H1 (cell line): ENCODE results near the gene SNX3. TPM values are rescaled to one million over a fixed set of nuclear protein-coding genes. Genes with fewer than 3 reads are reported as not detected.
A peak's percentile ranks its signal among the peaks of the same experiment; 100 is the strongest.

ENCODE experiments used
- CTCF ChIA-PET: fragments of 300-600 bp; sonication (Branson Sonifier 250); formaldehyde crosslinking; loops from one replicate; lab custom pipeline; 2021; ENCODE audit not compliant: partially characterized antibody; lab: Charles Lee
- POLR2A ChIA-PET: fragments of 300-600 bp; sonication (Branson Sonifier 250); formaldehyde crosslinking; loops from one replicate; lab custom pipeline; 2021; ENCODE audit warnings: inconsistent platforms; ENCODE audit not compliant: partially characterized antibody; lab: Charles Lee
- DNase-seq, 2 experiments: peaks; one replicate each; pipeline versions ENCODE4 v3.0.0 to v3.0.0-alpha.2; 2010 to 2022; ENCODE audit warnings: low spot score in 2 of 2, low read depth in 1 of 2, mixed read lengths in 1 of 2
- FAIRE-seq: peaks from 2 replicates; lab custom pipeline; 2011; peaks lifted over from hg19 to GRCh38; lab: Jason Lieb, UNC
- H2AFZ ChIP-seq: 2 replicates; pipeline ENCODE4 v1.8.1; 2012; ENCODE audit warnings: low read length, inconsistent platforms
- H2AK5ac ChIP-seq: 2 replicates; pipeline ENCODE4 v1.6.1; 2013; ENCODE audit warnings: low read depth, low read length
- H2BK120ac ChIP-seq: replicated peaks from 2 replicates; pipeline ENCODE3; 2013; ENCODE audit warnings: low read depth, low read length, inconsistent platforms
- H2BK12ac ChIP-seq: 2 replicates; pipeline ENCODE4 v1.6.1; 2013; ENCODE audit warnings: low read depth, low read length
- H2BK15ac ChIP-seq: 2 replicates; pipeline ENCODE4 v1.6.1; 2013; ENCODE audit warnings: low read length
- H2BK20ac ChIP-seq: 2 replicates; pipeline ENCODE4 v1.6.1; 2013; ENCODE audit warnings: low read length
- H2BK5ac ChIP-seq: 2 replicates; pipeline ENCODE4 v1.6.1; 2013; ENCODE audit warnings: low read depth, low read length
- H3K14ac ChIP-seq: 2 replicates; pipeline ENCODE4 v1.6.1; 2013; ENCODE audit warnings: inconsistent platforms; ENCODE audit not compliant: insufficient read length
- H3K18ac ChIP-seq: 2 replicates; pipeline ENCODE4 v1.6.1; 2013; ENCODE audit warnings: low read length; ENCODE audit errors: extremely low read depth
- H3K23ac ChIP-seq: 2 replicates; pipeline ENCODE4 v1.6.1; 2013; ENCODE audit warnings: inconsistent platforms; ENCODE audit not compliant: insufficient read length
- H3K23me2 ChIP-seq: 2 replicates; pipeline ENCODE4 v1.6.1; 2013; ENCODE audit warnings: low read depth, low read length
- H3K27ac ChIP-seq: 2 replicates; pipeline ENCODE4 v1.6.1; 2011; ENCODE audit warnings: low read depth, low read length, inconsistent platforms
- H3K27me3 ChIP-seq, 4 experiments: replicated peaks in 1 of 4; 1 replicate in 1 of 4; 2 replicates in 3 of 4; pipeline versions ENCODE4 v1.6.1 to v1.8.1; 2011 to 2013; ENCODE audit warnings: low read length in 3 of 4, mild to moderate bottlenecking in 3 of 4, inconsistent platforms in 2 of 4, mixed read lengths in 2 of 4, moderate library complexity in 1 of 4; ENCODE audit not compliant: control insufficient read depth in 3 of 4, insufficient read depth in 3 of 4; ENCODE audit errors: extremely low read depth in 1 of 4
- H3K36me3 ChIP-seq, 4 experiments: 2 replicates each; pipeline versions ENCODE4 v1.6.1 to v1.8.1; 2011 to 2013; ENCODE audit warnings: mild to moderate bottlenecking in 4 of 4, low read length in 3 of 4, moderate library complexity in 2 of 4, control low read depth in 1 of 4, inconsistent platforms in 1 of 4; ENCODE audit not compliant: insufficient read depth in 4 of 4, control insufficient read depth in 2 of 4
- H3K4ac ChIP-seq: replicated peaks from 2 replicates; pipeline ENCODE3; 2013; ENCODE audit warnings: low read length, low read depth, mixed read lengths, inconsistent platforms; ENCODE audit not compliant: insufficient read length
- H3K4me1 ChIP-seq, 4 experiments: replicated peaks in 1 of 4; 1 replicate in 1 of 4; 2 replicates in 3 of 4; pipeline versions ENCODE4 v1.6.1 to v1.8.1; 2011 to 2013; ENCODE audit warnings: low read length in 3 of 4, inconsistent platforms in 2 of 4, mixed read lengths in 1 of 4; ENCODE audit not compliant: insufficient read depth in 4 of 4, control insufficient read depth in 3 of 4
- H3K4me2 ChIP-seq, 2 experiments: 2 replicates each; pipeline versions ENCODE4 v1.6.1 to v1.8.1; 2011 to 2013; ENCODE audit warnings: low read depth in 2 of 2, low read length in 2 of 2, control low read depth in 1 of 2, inconsistent platforms in 1 of 2, mild to moderate bottlenecking in 1 of 2; ENCODE audit not compliant: insufficient read depth in 1 of 2
- H3K4me3 ChIP-seq, 4 experiments: fragments of 200-600, 300-600 bp in 1 of 4; sonication (generic), shearing (Covaris generic), sonication (Bioruptor Twin) in 1 of 4; 2 replicates each; pipeline versions ENCODE4 v1.5.1 to v1.8.1; 2011 to 2016; ENCODE audit warnings: low read length in 4 of 4, low read depth in 3 of 4, control low read depth in 2 of 4, inconsistent platforms in 2 of 4, mild to moderate bottlenecking in 2 of 4, mixed read lengths in 1 of 4, moderate library complexity in 1 of 4; ENCODE audit not compliant: insufficient read depth in 2 of 4; ENCODE audit errors: extremely low read depth in 1 of 4
- H3K56ac ChIP-seq: replicated peaks from 2 replicates; pipeline ENCODE3; 2013; ENCODE audit warnings: low read depth, mild to moderate bottlenecking, mixed read lengths, low read length, inconsistent platforms; ENCODE audit not compliant: insufficient read length
- H3K79me1 ChIP-seq: 2 replicates; pipeline ENCODE4 v1.6.1; 2013; ENCODE audit warnings: low read depth, low read length, control low read depth
- H3K79me2 ChIP-seq, 2 experiments: 2 replicates each; pipeline versions ENCODE4 v1.6.1 to v1.8.1; 2012 to 2013; ENCODE audit warnings: low read length in 2 of 2, mild to moderate bottlenecking in 2 of 2, inconsistent platforms in 1 of 2; ENCODE audit not compliant: insufficient read depth in 2 of 2, control insufficient read depth in 1 of 2
- H3K9ac ChIP-seq, 4 experiments: replicated peaks in 1 of 4; 1 replicate in 1 of 4; 2 replicates in 3 of 4; pipeline versions ENCODE4 v1.6.1 to v1.8.1; 2011 to 2013; ENCODE audit warnings: low read depth in 3 of 4, low read length in 3 of 4, control low read depth in 2 of 4, mild to moderate bottlenecking in 2 of 4, moderate library complexity in 2 of 4, inconsistent platforms in 1 of 4; ENCODE audit errors: extremely low read depth in 1 of 4
- H3K9me3 ChIP-seq, 2 experiments: 2 replicates each; pipeline versions ENCODE4 v1.6.1 to v1.8.1; 2012 to 2013; ENCODE audit warnings: mild to moderate bottlenecking in 2 of 2, moderate library complexity in 2 of 2, control low read depth in 1 of 2, inconsistent platforms in 1 of 2, low read depth in 1 of 2, low read length in 1 of 2, mixed read lengths in 1 of 2; ENCODE audit not compliant: insufficient read depth in 2 of 2
- H4K20me1 ChIP-seq, 2 experiments: replicated peaks in 1 of 2; 2 replicates each; pipeline versions ENCODE3 to v1.8.1; 2011 to 2013; ENCODE audit warnings: inconsistent platforms in 2 of 2, low read length in 2 of 2, mild to moderate bottlenecking in 1 of 2; ENCODE audit not compliant: insufficient read depth in 2 of 2, control insufficient read depth in 1 of 2
- H4K5ac ChIP-seq: 2 replicates; pipeline ENCODE4 v1.6.1; 2013; ENCODE audit warnings: low read length, low read depth, mixed read lengths, inconsistent platforms; ENCODE audit not compliant: insufficient read length
- H4K8ac ChIP-seq: 2 replicates; pipeline ENCODE4 v1.8.0; 2013; ENCODE audit warnings: mild to moderate bottlenecking, moderate library complexity, low read length, inconsistent platforms; ENCODE audit not compliant: insufficient read depth; ENCODE audit errors: extremely low read depth
- H4K91ac ChIP-seq: replicated peaks from 2 replicates; pipeline ENCODE3; 2013; ENCODE audit warnings: low read length, mixed read lengths, inconsistent platforms; ENCODE audit not compliant: insufficient read length
- CTBP2 ChIP-seq: IDR thresholded peaks from 2 replicates; pipeline ENCODE4 v1.7.0; 2011; ENCODE audit warnings: borderline replicate concordance, mild to moderate bottlenecking, moderate library complexity, mixed read lengths, low read length; ENCODE audit not compliant: insufficient read depth, insufficient read length
- GABPA ChIP-seq: IDR thresholded peaks from 2 replicates; pipeline ENCODE4 v1.6.1; 2011; ENCODE audit warnings: mild to moderate bottlenecking, low read length, moderate library complexity, borderline replicate concordance; ENCODE audit not compliant: insufficient read depth
- KDM1A ChIP-seq: fragments of 200-600, 300-600 bp; sonication (generic); IDR thresholded peaks from 2 replicates; pipeline ENCODE4 v1.7.1; 2016; ENCODE audit warnings: mild to moderate bottlenecking, low read length, borderline replicate concordance
- RAD21 ChIP-seq, 2 experiments: IDR thresholded peaks in 1 of 2; conservative IDR thresholded peaks in 1 of 2; 2 replicates each; pipeline ENCODE4 v1.6.1; 2011; ENCODE audit warnings: low read depth in 2 of 2, low read length in 2 of 2, improper control_type of control experiment in 1 of 2, inconsistent platforms in 1 of 2, mild to moderate bottlenecking in 1 of 2, moderate library complexity in 1 of 2
- TAF7 ChIP-seq: optimal IDR thresholded peaks from 2 replicates; pipeline ENCODE3; 2011; ENCODE audit warnings: low read depth, mild to moderate bottlenecking, inconsistent platforms, low read length, moderate library complexity, borderline replicate concordance
- WGBS, 2 experiments: shearing (Covaris generic) in 1 of 2; methylation state at CpG; one replicate each; pipeline versions ENCODE4 v1.1.6 to v1.1.7; 2013 to 2015; ENCODE audit warnings: low lambda C conversion rate in 2 of 2, mixed read lengths in 2 of 2, inconsistent platforms in 1 of 2, low coverage in 1 of 2, missing lambda C conversion rate in 1 of 2; ENCODE audit not compliant: insufficient replicate concordance in 2 of 2, insufficient coverage in 1 of 2, insufficient read length in 1 of 2; ENCODE audit errors: extremely low coverage in 1 of 2, missing lambda C conversion rate in 1 of 2; 5-methylcytosine and 5-hydroxymethylcytosine counted together
- polyA plus RNA-seq, 7 experiments: library from polyadenylated mRNA; depleted of rRNA in 3 of 7; stranded (reverse) in 5 of 7; unstranded in 2 of 7; fragments of >200 nt in 5 of 7; fragments of 200-250 nt in 2 of 7; gene quantifications; 1 replicate in 5 of 7; 2 replicates in 1 of 7; 4 replicates in 1 of 7; pipeline versions ENCODE4 v1.2.1 to v1.2.3, GENCODE V29; 2011 to 2013; ENCODE audit warnings: missing spikeins in 2 of 7, mixed read lengths in 2 of 7
- total RNA-seq: library from RNA; stranded (reverse); fragmentation: NEBNext Ultra II Directional; extraction: Animal tissue kit (Norgen Biotek cat#: 25700); gene quantifications from 2 replicates; pipeline ENCODE4 v1.2.1, GENCODE V29; 2021
- TF ChIP-seq, protein P1 (sequence below): IDR thresholded peaks from 2 replicates; pipeline ENCODE4 v1.6.1; 2011; ENCODE audit warnings: low read length, improper control_type of control experiment

The SNX3 gene
- total and polyA plus RNA-seq, 2 of the 8 experiments (the other 6 are each of a cell fraction or from before 2014, with no cell fraction given) = 72.5 to 150 TPM

DNA sequence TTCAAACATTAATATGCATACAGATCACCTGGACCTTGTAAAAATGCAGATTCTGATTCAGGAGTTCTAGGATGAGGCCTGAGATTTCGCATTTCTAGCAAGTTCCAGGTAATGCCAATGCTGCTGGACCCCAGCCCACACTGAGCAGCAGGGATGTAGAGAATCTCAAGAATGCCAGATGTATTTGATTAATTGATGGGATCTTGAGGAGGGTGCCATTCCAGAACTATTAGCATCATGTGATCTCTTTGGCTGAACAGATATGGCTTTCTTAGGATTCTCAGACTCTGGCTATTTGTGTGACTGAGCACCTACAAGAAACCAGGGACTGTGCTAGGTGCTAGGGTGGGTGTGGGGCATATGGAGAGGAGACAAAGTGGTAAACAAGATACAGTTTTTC lies 16.5 kb upstream of the SNX3 start:
- no peak overlapping the region for H3K9ac ChIP-seq
- no peaks in the 10 kb centered on the region for H3K27me3 ChIP-seq
- no peak overlapping the region for H3K14ac ChIP-seq
- peaks cover 0 to 4% (median 0%) of the 10 kb centered on the region in 4 experiments; a peak in 2 of 7 replicates for H3K4me1 ChIP-seq
- no peak overlapping the region for H2BK120ac ChIP-seq
- H3K56ac ChIP-seq = no peak overlapping the region
- no peaks in the 10 kb centered on the region for H3K79me2 ChIP-seq
- no peaks in the 10 kb centered on the region for H3K23me2 ChIP-seq
- no peak overlapping the region for H3K4me3 ChIP-seq
- H3K27ac ChIP-seq = no peak overlapping the region
- H3K36me3 ChIP-seq = no peaks in the 10 kb centered on the region
- no peak overlapping the region for H2AFZ ChIP-seq
- DNase-seq (peak in 1 of 2 experiments; percentile 8), FAIRE-seq (no peak)
- H3K4me2 ChIP-seq = no peak overlapping the region
- H3K9me3 ChIP-seq = no peaks in the 10 kb centered on the region
- POLR2A ChIA-PET = interaction anchor here (1.5 kb wide), 1 partner anchor 18 kb away, joined by 5 read pairs; the partner anchor contains the start of gene AFG1L
- H3K79me1 ChIP-seq = no peaks in the 10 kb centered on the region
- no peak overlapping the region for H2BK20ac ChIP-seq
- H3K18ac ChIP-seq = no peak overlapping the region
- H2BK5ac ChIP-seq = no peak overlapping the region
- H2AK5ac ChIP-seq = no peak overlapping the region
- CTCF ChIA-PET = no interaction called here
- H2BK12ac ChIP-seq = no peak overlapping the region
- no peak overlapping the region for H3K4ac ChIP-seq
- H4K20me1 ChIP-seq = no peaks in the 10 kb centered on the region
- WGBS, 2 experiments = 88% methylated on average over 1 of the region's 1 CpG; no CpG with 5 or more reads in 1 of the 2 experiments
- TF ChIP-seq TAF7 (no peak), GABPA (no peak), CTBP2 (no peak), RAD21 (IDR thresholded peaks at IDR 0.05 in 1 of 2, conservative IDR thresholded peaks at IDR 0.05 in 1 of 2; ENCODE audit: low read depth in 2 of 2, low read length in 2 of 2) (no peak), KDM1A (no peak)
- TF ChIP-seq, protein P1, sequence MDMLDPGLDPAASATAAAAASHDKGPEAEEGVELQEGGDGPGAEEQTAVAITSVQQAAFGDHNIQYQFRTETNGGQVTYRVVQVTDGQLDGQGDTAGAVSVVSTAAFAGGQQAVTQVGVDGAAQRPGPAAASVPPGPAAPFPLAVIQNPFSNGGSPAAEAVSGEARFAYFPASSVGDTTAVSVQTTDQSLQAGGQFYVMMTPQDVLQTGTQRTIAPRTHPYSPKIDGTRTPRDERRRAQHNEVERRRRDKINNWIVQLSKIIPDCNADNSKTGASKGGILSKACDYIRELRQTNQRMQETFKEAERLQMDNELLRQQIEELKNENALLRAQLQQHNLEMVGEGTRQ = no peak
- H2BK15ac ChIP-seq = no peak overlapping the region
- H4K5ac ChIP-seq = no peak overlapping the region
- no peak overlapping the region for H4K8ac ChIP-seq
- H3K23ac ChIP-seq = no peak overlapping the region
- H4K91ac ChIP-seq = no peak overlapping the region
